ENCODE results near the gene ATP9A.

- no peak for TF ChIP-seq EP300 (IDR thresholded peaks at IDR 0.05; ENCODE audit: borderline replicate concordance in 1 of 2, low read depth in 1 of 2, low read length in 1 of 2)
- TF ChIP-seq REST (IDR thresholded peaks at IDR 0.05; ENCODE audit: low read depth, low read length) = no peak
- TF ChIP-seq TAF1 (IDR thresholded peaks at IDR 0.05; ENCODE audit: borderline replicate concordance, low read depth, low read length) = no peak
- TF ChIP-seq, protein P1, sequence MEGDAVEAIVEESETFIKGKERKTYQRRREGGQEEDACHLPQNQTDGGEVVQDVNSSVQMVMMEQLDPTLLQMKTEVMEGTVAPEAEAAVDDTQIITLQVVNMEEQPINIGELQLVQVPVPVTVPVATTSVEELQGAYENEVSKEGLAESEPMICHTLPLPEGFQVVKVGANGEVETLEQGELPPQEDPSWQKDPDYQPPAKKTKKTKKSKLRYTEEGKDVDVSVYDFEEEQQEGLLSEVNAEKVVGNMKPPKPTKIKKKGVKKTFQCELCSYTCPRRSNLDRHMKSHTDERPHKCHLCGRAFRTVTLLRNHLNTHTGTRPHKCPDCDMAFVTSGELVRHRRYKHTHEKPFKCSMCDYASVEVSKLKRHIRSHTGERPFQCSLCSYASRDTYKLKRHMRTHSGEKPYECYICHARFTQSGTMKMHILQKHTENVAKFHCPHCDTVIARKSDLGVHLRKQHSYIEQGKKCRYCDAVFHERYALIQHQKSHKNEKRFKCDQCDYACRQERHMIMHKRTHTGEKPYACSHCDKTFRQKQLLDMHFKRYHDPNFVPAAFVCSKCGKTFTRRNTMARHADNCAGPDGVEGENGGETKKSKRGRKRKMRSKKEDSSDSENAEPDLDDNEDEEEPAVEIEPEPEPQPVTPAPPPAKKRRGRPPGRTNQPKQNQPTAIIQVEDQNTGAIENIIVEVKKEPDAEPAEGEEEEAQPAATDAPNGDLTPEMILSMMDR (IDR thresholded peaks at IDR 0.05) = no peak
- TF ChIP-seq RFX5 (IDR thresholded peaks at IDR 0.05; ENCODE audit: low read length) = no peak
- no peak for TF ChIP-seq JUND (IDR thresholded peaks at IDR 0.05)
- no peak for TF ChIP-seq RAD21 (IDR thresholded peaks at IDR 0.05; ENCODE audit: low read length)
- no peak for TF ChIP-seq FOXJ3 (CRISPR knock-in tag; IDR thresholded peaks at IDR 0.05)
- TF ChIP-seq FOXM1 (IDR thresholded peaks at IDR 0.05; ENCODE audit: low read depth) = no peak
- no peak for TF ChIP-seq CHD2 (IDR thresholded peaks at IDR 0.05; ENCODE audit: low read length, partially characterized antibody)
These were observed 158.1 kb downstream of the ATP9A start for GRCh38 chr20:51610111-51610510.
